Measurements from ENCODE around the gene ZNF573.
"Not testable (repeated sequence)": the region's sequence is repeated elsewhere in the genome, so short reads cannot be mapped to it uniquely, and the experiment has no call there.

Gene ZNF573

DNA sequence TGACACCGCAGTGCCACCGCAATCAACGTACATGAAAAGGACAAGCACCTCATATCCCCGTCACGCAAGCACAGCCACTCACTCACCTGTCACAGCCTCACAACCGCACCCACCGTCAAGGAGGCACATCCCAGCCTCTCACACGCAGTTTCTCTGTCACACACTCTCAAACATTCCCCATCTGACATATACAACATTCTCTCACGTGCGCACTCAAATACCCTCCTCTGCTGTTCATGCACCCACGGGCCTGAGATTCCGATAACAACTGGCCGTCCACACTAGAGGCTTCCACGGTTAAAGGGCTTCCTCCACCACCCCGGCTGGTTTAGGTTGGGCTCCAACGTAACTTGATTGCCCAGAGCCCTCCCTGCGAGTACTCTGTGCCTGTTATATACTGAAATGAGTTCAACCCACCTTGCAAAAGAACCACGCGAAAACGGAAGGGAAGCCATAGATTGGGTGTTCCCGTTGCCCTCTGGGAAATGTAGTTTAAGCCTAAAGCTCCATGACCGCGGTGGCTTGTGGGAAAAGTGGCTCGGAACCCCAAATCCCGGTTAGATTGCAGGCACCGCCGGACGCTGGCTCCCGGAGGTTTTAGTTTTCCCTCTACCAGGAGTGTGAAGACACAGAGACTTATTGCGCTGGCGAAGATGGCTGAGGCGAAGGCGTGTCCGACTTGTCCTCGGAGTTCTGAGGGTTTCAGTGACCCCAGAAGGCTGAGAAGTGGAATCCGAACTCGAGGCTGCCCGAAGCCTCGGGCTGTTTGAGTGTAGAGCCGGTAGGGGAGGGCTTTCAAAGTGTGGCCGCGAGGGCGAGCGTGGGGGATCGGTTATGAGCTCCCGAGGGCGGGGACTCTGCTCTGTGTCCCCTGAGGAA is at the start of gene ZNF573:
TSS of gene ZNF573 (minus strand) at position 460 of the 879 bp plus-strand sequence. CDS start 5,857 bp downstream, outside the sequence.
- DNase-seq (ENCODE audit: low spot score): peak; percentile 93

DNA sequence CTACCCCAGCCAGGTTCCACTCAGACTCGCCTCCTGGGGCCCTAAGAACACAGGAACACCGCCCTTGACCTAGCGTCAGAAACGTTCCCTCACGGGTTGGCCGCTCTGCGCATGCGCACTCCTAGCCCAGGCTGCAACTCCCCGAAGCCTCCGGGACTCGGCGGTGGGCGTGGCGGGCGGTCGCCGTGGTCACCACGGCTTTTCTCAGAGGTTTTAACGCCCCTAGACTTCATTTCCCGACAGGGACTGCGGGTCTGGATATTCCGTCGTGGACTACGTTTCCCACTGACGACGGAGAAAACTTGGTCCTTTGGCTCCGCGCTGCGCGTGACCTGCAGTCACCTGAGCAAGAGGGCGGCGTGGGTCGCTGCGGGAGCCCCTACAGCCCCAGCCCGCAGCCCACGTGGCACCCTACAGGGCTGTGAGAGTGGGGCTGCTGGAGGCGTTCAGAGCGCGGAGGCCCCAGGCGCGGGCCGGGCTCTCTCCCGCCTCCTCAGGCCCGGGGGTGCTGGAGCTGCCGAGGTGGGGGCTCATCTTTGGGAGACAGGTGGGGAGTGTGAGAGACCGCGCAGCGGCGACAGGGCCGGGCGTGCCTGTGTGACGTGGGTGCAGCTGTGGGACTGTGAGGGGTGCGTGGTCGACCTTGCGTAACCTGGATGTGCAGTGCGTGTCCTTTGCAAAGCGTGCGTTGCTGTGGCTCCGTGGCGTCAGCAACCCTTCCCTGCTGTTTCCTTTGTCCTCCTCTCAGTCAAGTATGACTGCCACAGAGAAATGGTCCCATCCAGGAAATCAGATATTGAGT is 38.0 kb upstream of the ZNF573 start:
- DNase-seq (ENCODE audit: low spot score): peak; percentile 87

DNA sequence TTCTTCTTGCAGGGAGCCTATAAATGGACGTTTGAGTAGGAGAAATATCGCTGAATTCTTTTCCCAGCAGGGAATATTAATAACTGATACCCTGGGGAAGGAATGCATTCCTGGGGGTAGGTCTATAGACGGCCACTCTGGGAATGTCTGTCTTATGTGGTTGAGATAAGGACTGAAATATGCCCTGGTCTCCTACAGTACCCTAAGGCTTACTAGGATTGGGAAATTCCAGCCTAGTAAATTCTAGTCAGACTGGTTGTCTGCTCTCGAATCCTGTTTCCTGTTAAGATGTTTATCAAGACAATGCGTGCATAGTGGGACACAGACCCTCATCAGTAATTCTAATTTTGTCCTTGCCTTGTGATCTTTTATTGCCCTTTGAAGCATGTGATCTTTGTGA is 36.2 kb upstream of the ZNF573 start:
- not testable (repeated sequence) for DNase-seq (ENCODE audit: low spot score)

DNA sequence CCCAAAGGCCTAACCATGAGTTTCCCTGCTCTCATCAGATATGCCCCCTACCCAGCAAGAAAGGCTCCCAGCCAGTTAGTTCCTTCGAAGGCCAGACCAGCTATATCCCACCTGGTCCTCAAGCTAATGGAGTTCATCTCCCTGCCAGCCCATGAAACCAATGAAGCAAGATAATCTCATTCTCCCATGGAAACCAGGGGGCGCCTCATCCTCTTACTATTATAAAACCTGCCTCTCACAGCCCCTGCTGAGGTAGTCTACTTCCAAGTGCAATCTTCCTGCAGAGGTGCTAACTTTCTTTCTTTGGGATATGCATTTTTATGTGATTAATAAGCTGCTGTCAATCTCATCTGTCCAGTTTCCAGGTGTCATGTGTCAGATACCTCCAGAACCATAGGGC is 34.0 kb upstream of the ZNF573 start:
- DNase-seq (ENCODE audit: low spot score): no peak

DNA sequence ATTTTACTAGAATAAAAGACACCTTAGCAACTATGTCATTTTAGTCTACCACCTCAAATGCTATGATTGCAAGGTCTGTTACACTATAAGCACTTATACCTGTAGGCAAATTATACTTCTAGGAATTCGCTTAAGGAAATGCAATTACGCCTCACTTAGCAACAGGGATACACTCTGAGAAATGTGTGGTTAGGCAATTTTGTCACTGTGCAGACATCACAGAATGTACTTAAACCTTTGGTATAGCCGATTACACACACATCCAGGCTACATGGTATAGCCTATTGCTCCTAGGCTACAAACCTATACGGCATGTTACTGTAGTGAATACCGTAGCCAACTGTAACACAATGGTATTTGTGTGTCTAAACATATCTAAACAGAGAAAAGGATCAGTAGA is 30.0 kb upstream of the ZNF573 start:
- no peak for DNase-seq (ENCODE audit: low spot score)

DNA sequence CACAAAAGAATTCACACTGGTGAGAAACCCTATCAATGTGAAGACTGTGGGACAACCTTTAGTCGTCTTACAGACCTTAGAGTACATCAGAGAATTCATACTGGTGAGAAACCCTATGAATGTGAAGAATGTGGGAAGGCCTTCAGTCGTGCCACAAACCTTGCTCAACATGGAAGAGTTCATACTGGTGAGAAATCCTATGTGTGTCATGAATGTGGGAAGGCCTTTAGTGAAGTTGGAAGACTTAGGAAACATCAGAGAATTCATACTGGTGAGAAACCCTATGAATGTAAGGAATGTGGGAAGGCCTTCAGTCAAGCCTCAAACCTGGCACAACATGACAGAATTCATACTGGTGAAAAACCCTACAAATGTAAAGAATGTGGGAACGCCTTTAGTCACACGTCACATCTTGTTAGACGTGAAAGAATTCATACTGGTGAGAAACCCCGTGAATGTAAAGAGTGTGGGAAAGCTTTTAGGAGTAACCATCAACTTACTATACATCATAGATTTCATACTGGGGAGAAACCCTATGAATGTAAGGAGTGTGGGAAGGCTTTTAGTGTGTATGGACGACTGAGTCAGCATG is 24.0 kb upstream of the ZNF573 start:
- DNase-seq (ENCODE audit: low spot score): no peak

DNA sequence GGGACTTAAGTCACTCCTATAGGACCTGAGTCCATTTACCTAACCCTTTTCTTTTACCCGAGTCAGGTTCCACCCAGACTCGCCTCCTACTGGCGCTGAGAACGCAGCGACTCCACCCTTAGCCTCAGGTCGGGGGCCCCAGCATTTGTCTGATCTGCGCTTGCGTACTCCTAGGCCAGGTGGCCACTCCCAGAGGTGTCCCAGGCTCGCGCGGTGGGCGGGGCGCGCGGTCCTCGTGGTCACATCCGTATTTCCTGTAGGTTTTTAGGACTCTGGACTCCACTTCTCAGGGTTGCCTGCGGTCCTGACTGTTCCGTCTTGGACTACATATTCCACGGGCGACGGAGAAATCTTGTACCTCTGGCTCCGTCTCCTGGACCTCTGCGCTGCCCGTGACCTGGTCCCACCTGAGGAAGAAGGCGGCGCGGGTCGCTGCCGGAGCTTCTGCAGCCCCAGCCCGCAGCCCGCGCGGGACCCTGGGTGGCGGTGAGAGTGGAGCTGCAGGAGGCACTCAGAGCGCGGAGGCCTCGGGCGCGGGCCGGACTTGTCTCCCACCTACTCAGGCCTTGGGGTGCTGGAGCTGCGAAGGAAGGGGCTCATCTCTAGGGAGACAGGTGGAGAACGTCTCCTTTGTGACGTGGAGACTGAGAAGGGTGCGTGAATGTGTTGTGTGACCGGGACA is 11.0 kb upstream of the ZNF573 start:
- no peak for DNase-seq (ENCODE audit: low spot score)

DNA sequence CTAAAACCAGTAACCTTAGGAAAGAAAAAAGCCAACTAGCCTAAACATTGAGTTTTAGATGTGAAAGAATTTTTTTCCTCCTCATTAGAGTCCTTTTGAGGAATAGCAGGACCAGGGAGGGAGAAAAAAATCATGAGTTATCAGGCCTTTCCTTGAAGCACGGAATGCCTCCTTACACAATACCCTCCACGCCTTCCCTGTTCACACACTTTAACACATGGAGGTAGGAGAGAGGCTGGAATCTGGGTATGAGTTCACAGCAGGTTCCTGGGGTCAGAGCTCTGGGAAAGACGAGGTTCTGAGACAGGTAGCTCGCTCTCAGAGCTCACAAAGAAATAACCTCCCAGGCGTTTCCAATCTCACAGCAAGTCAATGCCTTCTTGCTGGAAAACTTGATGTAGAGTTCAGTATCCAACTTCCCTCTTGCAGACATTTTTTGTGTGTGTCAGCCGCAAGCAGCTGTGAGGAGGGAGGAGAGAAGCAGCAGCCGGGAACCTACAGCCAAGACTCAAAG is 716 bp downstream of the ZNF573 start:
- DNase-seq (ENCODE audit: low spot score): peak; percentile 29

DNA sequence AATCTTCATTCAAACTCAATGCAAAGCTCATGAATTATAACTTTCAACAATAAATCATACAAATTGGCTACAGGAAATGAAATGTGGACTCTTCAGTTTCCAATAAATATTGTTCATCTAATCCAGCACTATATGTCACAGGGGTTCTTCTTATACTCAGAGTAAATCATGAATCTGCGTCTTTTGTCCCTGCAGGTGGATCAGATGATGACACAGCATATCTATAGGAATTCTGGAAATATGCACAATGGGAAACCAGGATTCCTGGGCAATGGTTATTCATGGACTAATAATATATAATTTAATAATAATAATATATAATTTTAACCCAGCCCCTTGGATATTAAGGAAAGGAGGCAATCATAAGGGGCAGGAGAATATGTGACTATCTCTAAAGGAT is 8.4 kb downstream of the ZNF573 start:
- no peak for DNase-seq (ENCODE audit: low spot score)

DNA sequence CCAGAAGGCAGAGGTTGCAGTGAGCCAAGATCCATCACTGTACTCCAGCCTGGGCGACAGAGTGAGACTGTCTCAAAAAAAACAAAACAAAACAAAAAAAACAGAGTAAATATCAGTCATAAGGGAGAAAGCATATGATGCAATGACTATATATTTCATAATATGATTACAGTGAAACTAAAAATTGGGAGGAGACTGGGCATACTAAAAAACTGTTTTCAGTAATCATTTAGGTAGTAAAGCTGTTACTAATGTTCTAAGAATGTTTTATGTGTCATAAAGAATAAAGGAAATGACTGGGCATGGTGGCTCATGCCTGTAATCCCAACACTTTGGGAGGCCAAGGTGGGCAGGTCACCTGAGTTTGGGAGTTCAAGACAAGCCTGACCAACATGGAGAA is 15.9 kb downstream of the ZNF573 start:
- DNase-seq (ENCODE audit: low spot score): peak; percentile 7

DNA sequence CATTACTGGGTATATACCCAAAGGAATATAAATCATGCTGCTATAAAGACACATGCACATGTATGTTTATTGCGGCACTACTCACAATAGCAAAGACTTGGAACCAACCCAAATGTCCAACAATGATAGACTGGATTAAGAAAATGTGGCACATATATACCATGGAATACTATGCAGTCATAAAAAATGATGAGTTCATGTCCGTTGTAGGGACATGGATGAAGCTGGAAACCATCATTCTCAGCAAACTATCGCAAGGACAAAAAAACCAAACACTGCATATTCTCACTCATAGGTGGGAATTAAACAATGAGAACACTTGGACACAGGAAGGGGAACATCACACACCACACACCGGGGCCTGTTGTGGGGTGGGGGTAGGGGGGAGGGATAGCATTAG is 21.7 kb downstream of the ZNF573 start:
- DNase-seq (ENCODE audit: low spot score): not testable (repeated sequence)

DNA sequence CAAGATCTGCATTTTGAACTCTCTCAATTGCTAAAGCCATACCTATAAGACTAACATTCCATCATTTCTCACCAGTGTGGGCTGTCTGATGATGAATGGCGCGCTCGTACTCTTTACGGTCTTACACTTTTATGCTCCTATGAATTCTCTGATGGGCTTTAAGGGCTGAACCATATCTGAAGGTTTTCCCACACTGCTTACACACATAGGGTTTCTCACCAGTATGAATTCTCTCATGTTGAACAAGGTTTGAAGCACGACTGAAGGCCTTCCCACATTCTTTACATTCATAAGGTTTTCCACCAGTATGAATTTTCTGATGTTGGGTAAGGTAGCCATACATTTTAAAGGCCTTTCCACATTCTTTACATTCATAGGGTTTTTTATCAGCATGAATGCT is 41.0 kb downstream of the ZNF573 start:
- DNase-seq (ENCODE audit: low spot score): no peak

DNA sequence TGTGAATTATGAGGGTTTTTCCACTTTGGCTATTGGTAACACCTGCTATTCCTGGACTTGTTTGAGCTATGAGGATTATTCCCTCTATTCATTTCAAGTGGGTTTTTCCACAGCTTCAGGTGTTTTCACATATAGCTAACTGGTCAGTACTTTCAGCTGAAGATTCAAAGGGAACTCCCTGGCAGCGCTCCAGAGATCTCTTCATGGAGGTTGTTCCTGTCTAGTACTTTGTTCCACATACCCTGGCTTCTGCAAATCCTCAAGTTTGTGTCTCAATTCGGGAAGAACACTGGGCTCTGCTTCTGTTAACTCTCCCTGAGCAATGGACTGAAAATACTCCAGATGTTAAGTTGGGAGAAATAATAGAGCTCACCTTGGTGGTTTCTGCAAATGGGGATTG is 54.2 kb downstream of the ZNF573 start:
- no peak for DNase-seq (ENCODE audit: low spot score)

DNA sequence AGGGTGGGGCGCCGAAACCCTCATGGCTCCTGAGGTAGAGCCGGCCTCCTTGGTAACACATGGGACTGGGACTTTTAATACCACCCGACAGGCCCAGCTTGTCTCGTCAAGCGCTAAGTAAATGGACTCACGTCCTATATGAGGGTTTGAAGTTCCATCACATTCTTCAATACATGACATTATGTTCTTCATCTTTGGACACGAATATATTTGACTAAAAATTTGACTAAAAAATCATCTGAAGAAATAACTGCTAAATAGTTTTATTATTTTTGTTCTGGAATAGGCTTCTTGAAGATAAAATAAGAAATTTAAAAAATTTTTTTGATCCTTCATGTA is 59.5 kb downstream of the ZNF573 start:
- DNase-seq (ENCODE audit: low spot score): no peak

DNA sequence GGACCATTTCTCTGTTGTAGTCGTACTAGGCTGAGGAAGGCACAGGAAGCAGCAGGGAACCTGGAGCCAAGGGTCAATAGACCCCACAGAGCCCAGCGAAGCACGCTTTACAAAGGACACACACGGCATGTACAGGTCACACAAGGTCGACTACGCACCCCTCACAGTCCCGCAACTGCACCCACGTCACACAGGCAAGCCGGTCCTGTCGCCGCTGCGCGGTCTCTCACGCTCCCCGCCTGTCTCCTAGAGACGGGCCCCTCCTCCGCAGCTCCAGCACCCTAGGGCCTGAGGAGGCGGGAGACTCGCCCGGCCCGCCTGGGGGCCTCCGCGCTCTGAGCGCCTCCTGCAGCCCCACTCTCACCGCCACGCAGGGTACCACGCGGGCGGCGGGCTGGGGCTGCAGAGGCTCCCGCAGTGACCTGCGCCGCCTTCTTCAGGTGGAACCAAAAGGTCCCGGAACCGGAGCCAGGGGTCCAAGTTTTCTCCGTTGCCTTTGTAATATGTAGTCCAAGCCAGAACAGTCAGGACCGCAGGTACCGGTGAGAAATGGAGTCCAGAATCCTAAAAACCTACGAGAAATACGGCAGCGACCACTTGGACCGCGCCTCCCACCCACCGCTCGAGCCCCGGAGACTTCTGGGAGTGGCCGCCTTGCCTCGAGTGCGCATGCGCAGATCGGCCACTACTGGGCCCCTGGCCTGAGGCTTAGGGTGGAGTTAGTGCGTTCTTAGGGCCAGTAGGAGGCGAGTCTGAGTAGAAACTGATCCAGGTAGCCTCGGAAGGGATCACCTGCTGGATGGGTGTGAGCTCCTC is 60.1 kb downstream of the ZNF573 start, which contains the start of gene ZNF607:
TSS of gene ZNF607 (minus strand) at position 651 of the 816 bp plus-strand sequence. CDS start 8,143 bp downstream, outside the sequence.
- peak; percentile 98 for DNase-seq (ENCODE audit: low spot score)

DNA sequence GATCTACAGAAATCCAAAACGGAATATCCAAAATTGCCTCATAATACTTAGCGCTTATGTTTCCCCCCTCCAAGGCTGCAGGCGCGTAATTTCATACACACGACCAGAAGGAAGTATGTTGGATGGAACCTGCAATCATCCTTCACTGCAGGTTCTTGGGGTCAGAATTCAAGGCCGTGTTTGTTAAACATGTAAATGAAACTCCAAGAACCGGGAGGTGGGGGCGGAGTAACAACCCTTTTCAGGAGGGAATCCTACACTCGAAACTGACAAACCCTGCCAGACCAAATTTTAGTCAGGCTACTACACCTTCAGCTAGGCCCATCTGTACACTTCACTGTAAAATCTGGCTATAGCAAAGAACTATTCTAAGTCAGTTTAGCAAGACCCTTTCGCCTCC is 61.1 kb downstream of the ZNF573 start:
- DNase-seq (ENCODE audit: low spot score): no peak

DNA sequence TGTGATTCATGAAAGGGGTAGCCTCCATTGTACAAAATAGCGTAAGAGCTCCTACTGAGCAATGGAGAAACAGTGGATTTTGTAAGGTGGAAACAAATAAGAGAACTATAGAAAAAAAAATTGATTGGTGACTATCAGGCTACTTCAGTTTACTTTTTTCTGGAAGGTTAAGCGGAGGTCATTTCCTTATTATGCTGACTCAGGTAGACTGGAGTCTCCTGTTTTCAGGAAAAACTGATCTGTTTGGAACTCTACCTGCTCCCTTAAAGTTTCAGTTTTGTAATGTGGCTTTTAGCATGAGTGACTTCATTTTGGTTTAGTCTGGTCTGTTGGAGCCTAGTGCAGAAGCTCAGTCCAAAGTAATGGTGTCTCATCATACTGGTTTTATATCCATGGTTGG is 63.2 kb downstream of the ZNF573 start:
- DNase-seq (ENCODE audit: low spot score): no peak

DNA sequence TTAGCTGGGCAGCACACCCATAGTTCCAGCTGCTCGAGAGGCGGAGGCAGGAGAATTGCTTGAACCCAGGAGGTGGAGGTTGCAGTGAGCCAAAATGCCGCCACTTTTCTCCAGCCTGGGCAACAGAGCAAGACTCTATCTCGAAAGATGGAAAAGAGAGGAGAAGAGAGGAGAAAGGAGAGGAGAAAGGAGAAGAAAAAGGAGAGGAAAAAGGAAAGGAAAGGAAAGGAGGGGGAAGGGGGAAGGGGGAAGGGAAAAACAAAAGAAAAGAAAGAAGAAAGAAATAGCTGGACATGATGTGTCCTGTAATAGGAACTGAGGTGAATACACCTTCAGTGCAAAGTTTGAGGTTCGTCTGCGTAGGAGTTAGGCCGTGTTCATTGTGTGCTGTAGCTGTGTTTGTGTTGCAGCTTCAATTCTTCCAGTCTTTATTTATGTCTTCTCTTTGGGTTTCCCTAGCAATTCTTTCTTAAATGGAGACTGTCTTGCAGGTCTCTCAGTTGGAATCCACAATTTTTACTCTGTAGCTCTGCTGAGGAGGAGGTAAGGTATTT is 73.3 kb downstream of the ZNF573 start:
- no peak for DNase-seq (ENCODE audit: low spot score)

DNA sequence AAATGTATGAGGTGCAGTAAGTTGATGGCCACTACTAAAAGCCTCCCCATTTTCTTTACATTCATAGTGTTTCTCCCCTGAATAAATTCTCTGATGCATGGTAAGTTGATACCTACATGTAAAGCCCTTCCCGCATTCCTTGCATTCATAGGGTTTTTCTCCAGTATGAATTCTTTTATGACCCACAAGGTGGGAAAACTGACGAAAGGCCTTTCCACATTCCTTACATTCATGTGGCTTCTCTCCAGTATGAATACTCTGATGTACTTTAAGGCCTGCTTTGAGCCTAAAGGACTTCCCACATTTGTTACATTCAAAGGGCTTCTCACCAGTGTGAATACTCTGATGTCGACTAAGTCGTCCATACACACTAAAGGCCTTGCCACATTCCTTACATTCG is 80.3 kb downstream of the ZNF573 start:
- DNase-seq (ENCODE audit: low spot score): no peak

DNA sequence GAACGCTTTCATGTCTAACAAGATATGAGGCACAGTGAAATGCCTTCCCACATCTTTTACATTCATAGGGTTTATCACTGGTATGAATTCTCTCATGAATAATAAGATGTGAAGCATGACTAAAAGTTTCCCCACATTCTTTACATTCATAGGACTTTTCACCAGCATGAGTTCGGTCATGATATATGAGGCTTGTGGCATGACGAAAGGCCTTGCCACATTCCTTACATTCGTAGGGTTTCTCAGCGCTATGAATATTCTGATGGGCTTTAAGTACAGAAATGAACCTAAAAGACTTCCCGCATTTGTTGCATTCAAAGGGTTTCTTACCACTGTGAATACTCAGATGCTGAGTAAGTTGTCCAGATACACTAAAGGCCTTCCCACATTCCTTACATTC is 81.2 kb downstream of the ZNF573 start:
- no peak for DNase-seq (ENCODE audit: low spot score)
